OCI-LY7 (cell line): ENCODE measurements around the gene CHL1. TPM values are rescaled to one million over a fixed set of nuclear protein-coding genes. Genes with fewer than 3 reads are reported as not detected.
A peak's percentile ranks its signal among the peaks of the same experiment; 100 is the strongest.

Experiments used
- BruUV-seq: library from RNA; stranded (reverse); fragments of 400-500 nt; replicated peaks from 2 replicates; lab custom pipeline; 2021; lab: Mats Ljungman, UMichigan
- CTCF ChIA-PET: fragments of 300-600 bp; sonication (Branson Sonifier 250); formaldehyde crosslinking; loops from one replicate; lab custom pipeline; 2022; ENCODE audit warnings: antibody characterized with exemption; ENCODE audit not compliant: unreplicated experiment; lab: Charles Lee
- POLR2A ChIA-PET: fragments of 300-600 bp; sonication (Branson Sonifier 250); formaldehyde crosslinking; loops from one replicate; lab custom pipeline; 2022; ENCODE audit warnings: antibody characterized with exemption; lab: Charles Lee
- DNase-seq: peaks from one replicate; pipeline ENCODE4 v3.0.0-alpha.2; 2015; ENCODE audit warnings: low spot score
- H2AFZ ChIP-seq: fragments of 200-600 bp; sonication (generic), shearing (Covaris generic); 2 replicates; pipeline ENCODE4 v1.6.1; 2014; ENCODE audit warnings: mild to moderate bottlenecking, antibody characterized with exemption, low read length, moderate library complexity
- H3K27ac ChIP-seq: fragments of 200-600 bp; sonication (generic); 2 replicates; pipeline ENCODE4 v1.5.1; 2014; ENCODE audit warnings: mixed run types, low read depth, mild to moderate bottlenecking, moderate library complexity, low read length, inconsistent platforms; ENCODE audit not compliant: poor library complexity, severe bottlenecking
- H3K36me3 ChIP-seq: fragments of 200-600 bp; sonication (generic); 2 replicates; pipeline ENCODE4 v1.6.1; 2014; ENCODE audit warnings: mild to moderate bottlenecking, antibody characterized with exemption, low read length, moderate library complexity, mixed read lengths; ENCODE audit not compliant: insufficient read depth
- H3K4me1 ChIP-seq: fragments of 200-600 bp; sonication (generic); 2 replicates; pipeline ENCODE4 v1.5.1; 2014; ENCODE audit warnings: mild to moderate bottlenecking, low read length; ENCODE audit not compliant: insufficient read depth, poor library complexity, severe bottlenecking
- H3K4me2 ChIP-seq: fragments of 200-600 bp; sonication (generic); 2 replicates; pipeline ENCODE4 v1.6.1; 2014; ENCODE audit warnings: mild to moderate bottlenecking, low read length
- H3K4me3 ChIP-seq: fragments of 200-600 bp; sonication (generic); 2 replicates; pipeline ENCODE4 v1.5.1; 2014; ENCODE audit warnings: mild to moderate bottlenecking, low read depth, low read length; ENCODE audit not compliant: poor library complexity, severe bottlenecking
- H3K79me2 ChIP-seq: fragments of 200-600 bp; sonication (generic); 2 replicates; pipeline ENCODE4 v1.6.1; 2016; ENCODE audit warnings: low read depth, mild to moderate bottlenecking, low read length, moderate library complexity, mixed read lengths; ENCODE audit not compliant: insufficient read depth
- H3K9me2 ChIP-seq: fragments of 200-600 bp; sonication (generic); 2 replicates; pipeline ENCODE4 v1.6.1; 2016; ENCODE audit warnings: mild to moderate bottlenecking, low read length, mixed read lengths; ENCODE audit not compliant: insufficient read depth
- H3K9me3 ChIP-seq: fragments of 200-600 bp; sonication (generic); 2 replicates; pipeline ENCODE4 v1.6.1; 2014; ENCODE audit warnings: mild to moderate bottlenecking, mixed run types, low read length, mixed read lengths
- H4K20me1 ChIP-seq: fragments of 200-600 bp; sonication (generic); 2 replicates; pipeline ENCODE4 v1.6.1; 2014; ENCODE audit warnings: mild to moderate bottlenecking, antibody characterized with exemption, low read length, moderate library complexity, mixed read lengths; ENCODE audit not compliant: insufficient read depth
- EZH2phosphoT487 ChIP-seq: fragments of 200-600 bp; sonication (generic); IDR thresholded peaks from 2 replicates; pipeline ENCODE4 v1.6.1; 2018; ENCODE audit warnings: low read depth, borderline replicate concordance, mild to moderate bottlenecking, mixed run types, antibody characterized with exemption, low read length, moderate library complexity, mixed read lengths
- intact Hi-C: fragments of 100-400 bp; cut with micrococcal nuclease; formaldehyde crosslinking; loops from one replicate; pipeline ENCODE4 v1.10.0; 2022; ENCODE audit not compliant: unreplicated experiment
- total RNA-seq, 2 experiments: library from RNA; depleted of rRNA in 1 of 2; stranded (reverse); fragments of >200 nt in 1 of 2; shearing (Covaris generic) in 1 of 2; gene quantifications; 2 replicates each; pipeline ENCODE4 v1.2.3, GENCODE V29; 2014 to 2022
- TF ChIP-seq, protein P1 (sequence below): fragments of 200-600 bp; sonication (generic); conservative IDR thresholded peaks from 2 replicates; pipeline ENCODE4 v1.5.1; 2014; ENCODE audit warnings: mild to moderate bottlenecking, antibody characterized with exemption, low read length, moderate library complexity, mixed read lengths

CHL1 gene
- total RNA-seq, 2 experiments from 2014 or later = 0.51 TPM; not detected in 1

DNA sequence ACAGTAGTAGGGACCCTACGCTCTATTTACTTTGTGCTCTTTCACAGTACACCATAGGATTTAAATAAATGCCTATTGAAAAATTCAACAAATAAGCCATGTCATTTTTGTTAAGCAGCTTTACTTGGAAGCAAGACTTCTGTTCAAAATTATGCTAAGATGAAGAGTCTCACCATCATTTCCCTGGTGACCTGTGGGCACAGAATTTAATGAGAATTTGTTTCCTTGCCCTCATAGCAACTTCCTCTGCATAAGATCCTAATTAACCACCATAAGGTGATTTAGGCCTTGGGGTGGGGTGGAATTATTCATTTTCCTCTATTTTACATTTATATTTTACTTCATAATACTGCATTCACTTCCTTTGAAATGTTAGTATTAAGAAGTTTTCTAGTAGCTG is 70.5 kb downstream of the CHL1 start:
- no peak overlapping the region for H3K27ac ChIP-seq
- H3K4me2 ChIP-seq = no peak overlapping the region
- no peaks in the 10 kb centered on the region for H3K9me3 ChIP-seq
- no peak overlapping the region for H2AFZ ChIP-seq
- BruUV-seq = no TSS peak
- H3K4me3 ChIP-seq = no peak overlapping the region
- no peak for DNase-seq
- ChIA-PET CTCF (no interaction called here), POLR2A (interaction anchor here (1.2 kb wide), 1 partner anchor 12 kb away, joined by 3 read pairs; no protein-coding TSS in a partner anchor)
- no peaks in the 10 kb centered on the region for H3K36me3 ChIP-seq
- no peaks in the 10 kb centered on the region for H4K20me1 ChIP-seq
- no peaks in the 10 kb centered on the region for H3K79me2 ChIP-seq
- H3K4me1 ChIP-seq = peaks cover 10% of the 10 kb centered on the region
- TF ChIP-seq EZH2phosphoT487 = no peak
- TF ChIP-seq, protein P1, sequence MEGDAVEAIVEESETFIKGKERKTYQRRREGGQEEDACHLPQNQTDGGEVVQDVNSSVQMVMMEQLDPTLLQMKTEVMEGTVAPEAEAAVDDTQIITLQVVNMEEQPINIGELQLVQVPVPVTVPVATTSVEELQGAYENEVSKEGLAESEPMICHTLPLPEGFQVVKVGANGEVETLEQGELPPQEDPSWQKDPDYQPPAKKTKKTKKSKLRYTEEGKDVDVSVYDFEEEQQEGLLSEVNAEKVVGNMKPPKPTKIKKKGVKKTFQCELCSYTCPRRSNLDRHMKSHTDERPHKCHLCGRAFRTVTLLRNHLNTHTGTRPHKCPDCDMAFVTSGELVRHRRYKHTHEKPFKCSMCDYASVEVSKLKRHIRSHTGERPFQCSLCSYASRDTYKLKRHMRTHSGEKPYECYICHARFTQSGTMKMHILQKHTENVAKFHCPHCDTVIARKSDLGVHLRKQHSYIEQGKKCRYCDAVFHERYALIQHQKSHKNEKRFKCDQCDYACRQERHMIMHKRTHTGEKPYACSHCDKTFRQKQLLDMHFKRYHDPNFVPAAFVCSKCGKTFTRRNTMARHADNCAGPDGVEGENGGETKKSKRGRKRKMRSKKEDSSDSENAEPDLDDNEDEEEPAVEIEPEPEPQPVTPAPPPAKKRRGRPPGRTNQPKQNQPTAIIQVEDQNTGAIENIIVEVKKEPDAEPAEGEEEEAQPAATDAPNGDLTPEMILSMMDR = no peak
- intact Hi-C loops = no loop called here
- no peaks in the 10 kb centered on the region for H3K9me2 ChIP-seq

DNA sequence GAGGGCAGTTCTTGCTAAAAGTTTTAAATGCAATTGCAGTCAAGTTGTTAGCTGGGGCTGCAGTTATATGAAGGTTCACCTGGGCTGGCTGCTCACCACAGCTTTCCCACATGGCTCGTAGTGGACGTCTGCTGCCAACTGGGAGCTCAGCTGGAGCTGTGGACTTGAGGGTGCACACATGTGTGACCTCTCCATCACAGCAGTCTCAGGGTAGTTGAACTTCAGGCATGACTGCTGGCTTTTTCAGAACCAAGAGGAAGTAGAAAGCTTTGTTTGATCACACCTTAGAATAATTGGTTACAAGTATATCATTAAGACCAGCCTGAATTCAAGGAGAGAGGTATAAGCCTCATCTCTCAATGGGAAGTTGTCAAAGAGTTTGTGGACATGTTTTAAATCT is 74.1 kb downstream of the CHL1 start:
- peak; percentile 37 for DNase-seq
- Histone ChIP-seq H3K9me3 (no peaks in the 10 kb centered on the region), H3K4me1 (peaks cover 21% of the 10 kb centered on the region), H3K27ac (no peak overlapping the region), H4K20me1 (no peaks in the 10 kb centered on the region), H3K36me3 (no peaks in the 10 kb centered on the region), H3K9me2 (no peaks in the 10 kb centered on the region), H2AFZ (no peak overlapping the region), H3K4me2 (peak overlapping the region; percentile 26; the same call in 1 of the 2 replicates), H3K4me3 (no peak overlapping the region), H3K79me2 (no peaks in the 10 kb centered on the region)
- CTCF ChIA-PET = no interaction called here
- intact Hi-C loops = no loop called here
- POLR2A ChIA-PET = interaction anchor here (1.0 to 3.0 kb wide), 7 partner anchors 9 to 195 kb away, joined by 3 to 22 read pairs (median 4); no protein-coding TSS in a partner anchor
- TF ChIP-seq, protein P1 = no peak
- no peak for TF ChIP-seq EZH2phosphoT487
- no TSS peak for BruUV-seq

DNA sequence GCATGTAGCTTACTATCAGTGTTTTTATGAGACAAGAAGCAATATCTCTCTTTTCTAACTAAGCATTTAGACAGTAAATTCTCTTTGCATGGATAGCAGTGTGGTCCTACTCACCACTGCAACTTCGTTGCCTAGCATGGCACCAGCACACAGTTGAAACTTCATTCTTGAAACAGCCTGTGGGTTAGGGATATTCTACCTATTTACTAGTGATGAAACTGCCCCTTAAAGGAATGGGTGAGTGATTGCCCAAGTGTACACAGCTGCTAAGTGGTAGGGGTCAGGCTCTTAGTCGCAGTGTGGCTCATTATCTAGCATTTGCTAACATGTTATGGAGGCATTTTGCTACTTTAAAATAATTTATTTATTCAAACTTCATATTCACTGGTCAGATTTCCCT is 78.4 kb downstream of the CHL1 start:
- intact Hi-C loops = no loop called here
- Histone ChIP-seq H3K4me2 (no peak overlapping the region), H3K9me3 (no peaks in the 10 kb centered on the region), H3K36me3 (no peaks in the 10 kb centered on the region), H3K27ac (no peak overlapping the region), H4K20me1 (no peaks in the 10 kb centered on the region), H3K4me3 (no peak overlapping the region), H3K79me2 (no peaks in the 10 kb centered on the region), H3K9me2 (no peaks in the 10 kb centered on the region), H2AFZ (no peak overlapping the region), H3K4me1 (peaks cover 50% of the 10 kb centered on the region)
- no TSS peak for BruUV-seq
- ChIA-PET POLR2A (interaction anchor here (0.8 to 2.4 kb wide), 4 partner anchors 11 to 20 kb away, joined by 3 to 18 read pairs (median 6); no protein-coding TSS in a partner anchor), CTCF (no interaction called here)
- DNase-seq = no peak
- no peak for TF ChIP-seq EZH2phosphoT487
- TF ChIP-seq, protein P1 = no peak
